GM19193 (cell line): Measurements from ENCODE around the gene CAD.

Experiments used
- POLR2A ChIP-seq: IDR thresholded peaks from 4 replicates; pipeline ENCODE4 v1.6.1; 2011; ENCODE audit not compliant: insufficient read depth, insufficient read length; ENCODE audit errors: extremely low read depth

Gene CAD

DNA sequence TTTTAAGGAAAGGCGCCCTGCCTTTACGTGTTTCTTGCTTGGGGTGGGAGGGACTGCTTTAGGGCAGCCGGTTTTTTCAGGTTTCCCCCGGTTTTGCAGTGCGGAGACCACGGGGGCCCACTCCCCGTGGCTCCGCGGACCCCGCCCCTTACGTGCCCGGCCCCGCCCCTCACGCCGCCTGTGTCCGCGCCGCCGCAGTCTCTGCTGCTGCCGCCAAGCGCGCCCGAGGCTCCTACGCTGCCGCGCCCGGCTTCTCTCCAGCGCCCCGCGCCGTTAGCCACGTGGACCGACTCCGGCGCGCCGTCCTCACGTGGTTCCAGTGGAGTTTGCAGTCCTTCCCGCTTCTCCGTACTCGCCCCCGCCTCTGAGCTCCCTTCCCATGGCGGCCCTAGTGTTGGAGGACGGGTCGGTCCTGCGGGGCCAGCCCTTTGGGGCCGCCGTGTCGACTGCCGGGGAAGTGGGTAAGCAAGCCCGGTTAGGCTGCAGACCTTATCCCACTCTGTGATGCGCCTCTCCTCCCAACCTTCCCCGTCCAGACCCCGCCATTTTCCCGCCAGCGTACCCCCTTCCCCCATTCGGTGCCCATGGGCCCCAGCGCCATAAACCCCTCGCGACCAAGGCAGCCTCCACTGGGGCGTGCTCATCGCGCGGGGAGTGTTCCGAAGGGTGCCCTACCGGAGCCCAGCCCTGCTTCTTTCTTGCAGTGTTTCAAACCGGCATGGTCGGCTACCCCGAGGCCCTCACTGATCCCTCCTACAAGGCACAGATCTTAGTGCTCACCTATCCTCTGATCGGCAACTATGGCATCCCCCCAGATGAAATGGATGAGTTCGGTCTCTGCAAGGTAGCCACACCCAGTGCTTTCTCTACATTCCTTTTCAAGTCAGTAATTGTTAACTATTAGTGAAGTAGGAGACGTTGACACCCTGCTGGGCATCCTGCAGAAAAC is at the start of gene CAD:
TSS of gene CAD (plus strand) at position 197 of the 949 bp plus-strand sequence. CDS start at position 380, 183 bp downstream.
- peak; percentile 78 for TF ChIP-seq POLR2A

GRCh38 chr2:27170581-27171337 is 46.4 kb upstream of the CAD start:
- no peak for TF ChIP-seq POLR2A

- TF ChIP-seq POLR2A: no peak
Observed at GRCh38 chr2:27171351-27171848, 45.8 kb upstream of the CAD start.

DNA sequence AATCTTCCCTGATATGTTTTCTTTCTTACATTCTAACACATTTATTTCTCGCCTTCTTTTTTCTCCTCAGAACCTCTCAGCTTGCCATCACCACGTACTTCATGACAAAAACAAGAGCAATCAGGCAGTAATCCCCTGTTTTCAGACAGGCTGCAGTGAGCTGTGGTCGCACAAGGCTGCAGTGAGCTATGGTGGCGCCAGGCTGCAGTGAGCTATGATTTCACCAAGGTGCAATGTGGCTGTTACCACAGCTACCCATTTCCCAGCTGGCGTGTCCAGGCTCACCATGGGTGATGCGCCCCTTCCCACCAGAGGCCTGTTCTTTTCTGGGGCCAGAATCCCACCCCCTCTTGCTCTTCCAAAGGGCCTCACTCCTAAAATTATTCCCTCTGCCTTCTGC is 42.5 kb upstream of the CAD start:
- TF ChIP-seq POLR2A: no peak

DNA sequence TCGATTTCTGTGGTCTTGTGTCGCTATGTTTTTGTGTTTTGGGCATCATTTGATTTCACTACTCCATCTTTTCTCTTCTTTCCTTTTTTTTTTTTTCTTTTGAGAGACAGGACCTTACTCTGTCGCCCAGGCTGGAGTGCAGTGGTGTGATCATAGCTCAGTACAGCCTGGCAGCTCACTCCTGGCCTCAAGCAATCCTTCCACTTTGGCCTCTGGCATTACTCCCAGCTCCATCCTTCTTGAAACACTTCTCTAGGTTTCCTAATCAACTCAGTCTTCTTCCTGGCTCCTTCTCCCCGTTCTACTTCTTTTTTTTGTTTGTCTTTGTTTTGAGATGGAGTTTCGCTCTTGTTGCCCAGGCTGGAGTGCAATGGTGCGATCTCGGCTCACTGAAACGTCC is 41.8 kb upstream of the CAD start:
- no peak for TF ChIP-seq POLR2A

GRCh38 chr2:27177441-27178351 is 39.5 kb upstream of the CAD start:
- no peak for TF ChIP-seq POLR2A

- no peak for TF ChIP-seq POLR2A
Observed at GRCh38 chr2:27178469-27178868, 38.7 kb upstream of the CAD start.

DNA sequence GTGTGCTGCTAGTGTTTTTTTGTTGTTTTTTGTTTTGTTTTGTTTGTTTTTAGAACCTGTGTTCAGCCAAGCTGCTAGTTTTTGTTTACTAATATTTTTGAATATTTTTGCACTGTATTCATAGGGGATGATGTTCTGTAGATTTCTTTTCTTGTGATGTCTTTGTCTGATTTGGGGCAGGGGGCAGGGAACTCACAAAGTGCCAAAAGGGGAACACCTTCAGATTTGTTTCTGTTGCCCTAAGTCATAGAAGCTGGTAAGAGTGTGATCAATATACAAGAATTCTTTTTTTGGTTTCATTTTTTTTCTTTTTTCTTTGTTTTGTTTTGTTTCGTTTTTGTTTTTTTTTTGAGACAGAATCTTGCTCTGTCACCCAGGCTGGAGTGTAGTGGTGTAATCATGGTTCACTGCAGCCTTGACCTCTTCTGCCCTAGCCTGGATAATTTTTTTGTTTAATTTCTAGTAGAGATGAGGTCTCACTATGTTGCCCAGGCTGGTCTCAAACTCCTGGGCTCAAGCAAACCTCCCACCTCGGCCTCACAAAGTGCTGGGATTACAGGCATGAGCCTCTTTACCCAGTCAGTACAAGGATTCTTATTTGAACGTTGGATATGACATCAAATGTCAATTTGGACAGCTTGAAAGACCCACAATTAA is 37.7 kb upstream of the CAD start:
- TF ChIP-seq POLR2A: no peak

DNA sequence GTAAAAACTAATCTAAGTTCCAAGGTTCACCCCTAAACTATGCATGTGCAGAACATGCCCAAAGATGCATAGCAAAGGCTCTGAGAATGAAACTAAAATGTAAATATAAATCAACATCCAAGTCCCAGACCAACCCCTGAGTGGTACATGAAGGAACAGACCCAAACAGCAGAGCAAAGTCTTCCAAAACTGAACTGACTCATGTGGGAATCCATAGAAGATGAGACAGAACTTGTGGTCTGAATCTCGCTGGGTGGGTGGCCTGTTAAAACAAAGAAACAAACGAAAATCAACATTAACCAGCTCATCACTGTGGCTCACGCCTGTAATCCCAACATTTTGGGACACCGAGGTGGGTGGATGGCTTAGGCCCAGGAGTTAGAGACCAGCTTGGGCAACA is 34.8 kb upstream of the CAD start:
- TF ChIP-seq POLR2A: no peak

GRCh38 chr2:27184115-27184514 is 33.1 kb upstream of the CAD start:
- TF ChIP-seq POLR2A: no peak

DNA sequence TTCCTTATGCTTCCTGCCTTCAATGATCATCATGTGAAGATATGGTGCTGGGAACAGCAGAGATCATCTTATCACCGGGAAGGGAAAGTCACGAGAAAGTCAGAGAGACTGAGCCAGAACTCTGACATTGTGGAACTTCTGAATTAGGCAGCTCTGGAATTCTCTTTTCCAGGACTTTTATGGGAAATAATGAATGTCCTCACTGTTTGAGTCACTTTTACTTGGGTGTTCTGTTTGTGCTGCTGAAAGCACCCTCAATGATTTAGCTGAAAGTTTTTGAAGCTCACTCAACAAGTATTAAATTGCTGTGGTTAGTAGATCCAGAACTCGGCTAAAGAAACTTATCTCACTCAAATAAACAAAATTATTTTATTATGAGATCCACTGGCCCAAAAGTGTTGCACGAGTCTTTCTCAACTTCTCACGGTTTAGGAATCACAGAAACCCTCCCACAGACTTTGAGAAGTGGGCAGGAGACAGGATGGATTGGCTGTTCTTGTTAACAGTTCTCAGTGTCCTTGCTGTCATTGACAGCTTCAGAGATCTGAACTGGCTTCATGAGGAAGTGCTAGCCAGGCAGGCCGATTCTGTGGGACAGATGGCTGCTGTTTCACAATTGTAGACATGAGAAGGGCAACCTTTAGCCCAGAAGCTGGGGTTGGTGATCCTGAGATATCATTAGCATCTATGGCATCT is 31.7 kb upstream of the CAD start:
- no peak for TF ChIP-seq POLR2A

GRCh38 chr2:27186613-27187345 is 30.4 kb upstream of the CAD start:
- no peak for TF ChIP-seq POLR2A

GRCh38 chr2:27189989-27190388 is 27.2 kb upstream of the CAD start:
- TF ChIP-seq POLR2A: no peak

- no peak for TF ChIP-seq POLR2A
Observed at GRCh38 chr2:27191070-27191829, 25.9 kb upstream of the CAD start.
